Gastroesophageal sphincter (tissue), 4 donors: ENCODE data around the gene PMEL. TPM values are rescaled to one million over a fixed set of nuclear protein-coding genes. Genes with fewer than 3 reads are reported as not detected.

ENCODE experiments used
- ATAC-seq: fragments of 150-250 bp; one replicate; pipeline ENCODE4 v1.9.1; 2016; ENCODE audit warnings: mild to moderate bottlenecking, moderate library complexity
- H3K27ac ChIP-seq, 4 donors: fragments of 200-600 bp; sonication (generic) in 3 of 4; 1 replicate in 3 of 4; 2 replicates in 1 of 4; pipeline ENCODE4 v1.5.1; 2016 to 2019
- H3K27me3 ChIP-seq: fragments of 200-600 bp; sonication (generic); one replicate; pipeline ENCODE4 v1.5.1; 2019
- H3K36me3 ChIP-seq, 2 donors: fragments of 200-600 bp; sonication (generic); one replicate each; pipeline ENCODE4 v1.5.1; 2019; ENCODE audit warnings: control low read depth in 1 of 2
- H3K4me1 ChIP-seq, 3 donors: fragments of 200-600 bp; sonication (generic); 1 replicate in 2 of 3; 2 replicates in 1 of 3; pipeline ENCODE4 v1.5.1; 2016 to 2019; ENCODE audit warnings: control low read depth in 2 of 3
- H3K4me3 ChIP-seq, 2 donors: fragments of 200-600 bp; sonication (generic); one replicate each; pipeline ENCODE4 v1.5.1; 2019; ENCODE audit warnings: mild to moderate bottlenecking in 1 of 2, moderate library complexity in 1 of 2
- H3K9me3 ChIP-seq, 3 donors: fragments of 200-600 bp; sonication (generic); one replicate each; pipeline ENCODE4 v1.5.1; 2017 to 2019; ENCODE audit warnings: control low read depth in 2 of 3
- EP300 ChIP-seq: sonication (generic); formaldehyde crosslinking; IDR thresholded peaks from one replicate; pipeline ENCODE4 v1.6.1; 2017; ENCODE audit warnings: antibody characterized with exemption, mild to moderate bottlenecking
- POLR2A ChIP-seq, 2 donors: fragments of 450-650 bp; IDR thresholded peaks; one replicate each; pipeline ENCODE4 v1.6.1; 2017; ENCODE audit warnings: antibody characterized with exemption in 2 of 2, mild to moderate bottlenecking in 2 of 2, moderate library complexity in 1 of 2
- POLR2AphosphoS5 ChIP-seq: sonication (generic); formaldehyde crosslinking; IDR thresholded peaks from one replicate; pipeline ENCODE4 v1.6.1; 2017; ENCODE audit warnings: antibody characterized with exemption
- WGBS, 2 donors: methylation state at CpG; one replicate each; pipeline ENCODE4 v1.1.5; 2018; ENCODE audit warnings: low coverage in 1 of 2; 5-methylcytosine and 5-hydroxymethylcytosine counted together
- total RNA-seq, 4 donors: library from RNA; depleted of rRNA; stranded (reverse); fragments of >200 nt; gene quantifications; one replicate each; pipeline ENCODE4 v1.1.0, GENCODE V29; 2016
- TF ChIP-seq, protein P1 (sequence below), 4 experiments: fragments of 200-600 bp in 2 of 4; fragments of 450-650 bp in 2 of 4; sonication (generic) in 1 of 4; IDR thresholded peaks; one replicate each; pipeline ENCODE4 v1.5.1; 2017 to 2019; ENCODE audit warnings: antibody characterized with exemption in 4 of 4, mild to moderate bottlenecking in 2 of 4, moderate library complexity in 2 of 4

The PMEL gene
- total RNA-seq, 4 donors from 2014 or later = 0.20 to 4.7 (median 0.67) TPM; not detected in 1

DNA sequence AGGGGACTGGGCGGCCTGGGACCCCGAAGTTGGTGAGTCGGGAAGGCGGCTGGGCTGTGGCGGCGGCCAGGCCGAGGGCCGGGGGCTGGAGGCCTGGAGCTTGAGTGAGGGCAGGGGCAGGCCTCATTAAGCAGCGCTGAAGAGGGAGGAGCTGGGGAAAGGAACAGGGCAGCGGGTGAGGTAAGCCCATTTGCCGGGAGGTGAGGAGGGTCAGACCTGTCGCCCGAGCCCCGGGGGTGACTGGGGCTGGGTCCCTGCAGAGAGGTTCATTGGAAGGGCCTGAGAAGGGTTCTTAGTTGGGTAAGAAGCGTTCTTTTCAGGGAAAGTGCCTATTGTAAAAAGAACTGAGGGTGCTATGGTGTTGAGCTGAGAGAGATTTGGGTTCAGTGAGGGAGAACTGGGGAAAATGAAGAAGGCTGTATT is 8.5 kb upstream of the PMEL start:
- Histone ChIP-seq H3K4me3 (peak overlapping the region; percentile 94 to 99), H3K36me3 (peaks cover 0 to 23% of the 10 kb centered on the region in 2 donors), H3K27ac (peak overlapping the region; percentile 97 to 99 (median 97)), H3K27me3 (no peaks in the 10 kb centered on the region), H3K4me1 (peaks cover 3 to 71% (median 18%) of the 10 kb centered on the region in 3 donors), H3K9me3 (no peaks in the 10 kb centered on the region)
- ATAC-seq = no peak
- 0% methylated on average over 4 to 6 of the region's 15 CpGs for WGBS, 2 donors
- TF ChIP-seq POLR2AphosphoS5 (no peak), EP300 (no peak), POLR2A (IDR thresholded peaks at IDR 0.05) (no peak)
- TF ChIP-seq, protein P1, sequence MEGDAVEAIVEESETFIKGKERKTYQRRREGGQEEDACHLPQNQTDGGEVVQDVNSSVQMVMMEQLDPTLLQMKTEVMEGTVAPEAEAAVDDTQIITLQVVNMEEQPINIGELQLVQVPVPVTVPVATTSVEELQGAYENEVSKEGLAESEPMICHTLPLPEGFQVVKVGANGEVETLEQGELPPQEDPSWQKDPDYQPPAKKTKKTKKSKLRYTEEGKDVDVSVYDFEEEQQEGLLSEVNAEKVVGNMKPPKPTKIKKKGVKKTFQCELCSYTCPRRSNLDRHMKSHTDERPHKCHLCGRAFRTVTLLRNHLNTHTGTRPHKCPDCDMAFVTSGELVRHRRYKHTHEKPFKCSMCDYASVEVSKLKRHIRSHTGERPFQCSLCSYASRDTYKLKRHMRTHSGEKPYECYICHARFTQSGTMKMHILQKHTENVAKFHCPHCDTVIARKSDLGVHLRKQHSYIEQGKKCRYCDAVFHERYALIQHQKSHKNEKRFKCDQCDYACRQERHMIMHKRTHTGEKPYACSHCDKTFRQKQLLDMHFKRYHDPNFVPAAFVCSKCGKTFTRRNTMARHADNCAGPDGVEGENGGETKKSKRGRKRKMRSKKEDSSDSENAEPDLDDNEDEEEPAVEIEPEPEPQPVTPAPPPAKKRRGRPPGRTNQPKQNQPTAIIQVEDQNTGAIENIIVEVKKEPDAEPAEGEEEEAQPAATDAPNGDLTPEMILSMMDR (IDR thresholded peaks at IDR 0.05) = no peak

DNA sequence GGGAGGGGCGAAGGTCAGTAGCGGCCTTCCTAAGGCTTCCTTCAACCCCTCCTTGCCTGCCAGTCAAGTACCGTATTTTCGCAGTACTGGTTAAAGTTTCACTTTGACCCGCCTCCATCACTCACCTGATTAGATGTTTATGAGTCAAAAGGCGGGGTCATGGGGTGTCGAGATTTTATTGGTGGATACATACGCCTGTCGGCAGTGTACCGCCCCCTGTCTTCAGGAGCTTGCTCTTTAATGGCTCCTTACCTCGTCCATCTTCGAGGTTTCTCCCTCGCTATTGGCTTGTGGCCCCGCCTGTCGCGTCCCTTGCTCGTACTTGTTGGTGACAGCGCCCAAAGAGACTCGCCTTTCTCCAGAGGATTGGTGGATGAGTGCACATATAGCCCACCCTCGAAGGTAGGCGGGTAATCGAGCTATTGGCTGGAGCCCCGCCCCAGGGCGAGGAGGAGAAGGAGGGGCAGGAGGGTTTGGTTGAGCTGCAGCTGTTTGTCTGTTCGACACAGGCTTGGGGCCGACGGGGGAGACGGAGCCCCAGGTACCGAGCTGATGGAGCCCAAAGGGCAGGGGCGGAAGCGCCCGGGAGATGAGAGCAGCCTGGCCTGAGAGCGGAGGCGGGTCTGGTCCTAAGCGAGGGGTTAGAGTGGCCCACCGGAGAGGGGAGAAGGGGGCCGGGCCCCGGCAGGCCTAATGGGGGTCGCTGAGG is 7.9 kb upstream of the PMEL start, which contains the start of gene RAB5B:
TSS of gene RAB5B (plus strand) at position 480 of the 709 bp plus-strand sequence. CDS start 12,883 bp downstream, outside the sequence.
- no peaks in the 10 kb centered on the region for H3K27me3 ChIP-seq
- peak; percentile 95 for ATAC-seq
- peaks cover 0 to 28% of the 10 kb centered on the region in 2 donors for H3K36me3 ChIP-seq
- 0% methylated on average over 13 to 14 of the region's 39 CpGs for WGBS, 2 donors
- H3K4me3 ChIP-seq = peak within 1 kb of the TSS; percentile 94 to 99
- TF ChIP-seq POLR2A (IDR thresholded peaks at IDR 0.05) (peak; percentile 94 to 96), EP300 (no peak), POLR2AphosphoS5 (peak; percentile 91)
- TF ChIP-seq, protein P1 (IDR thresholded peaks at IDR 0.05) = peak in 1 of 4 experiments; percentile 36
- H3K9me3 ChIP-seq = no peaks in the 10 kb centered on the region
- H3K4me1 ChIP-seq = peaks cover 3 to 71% (median 18%) of the 10 kb centered on the region in 3 donors
- peak within 1 kb of the TSS; percentile 97 to 99 (median 97) for H3K27ac ChIP-seq

DNA sequence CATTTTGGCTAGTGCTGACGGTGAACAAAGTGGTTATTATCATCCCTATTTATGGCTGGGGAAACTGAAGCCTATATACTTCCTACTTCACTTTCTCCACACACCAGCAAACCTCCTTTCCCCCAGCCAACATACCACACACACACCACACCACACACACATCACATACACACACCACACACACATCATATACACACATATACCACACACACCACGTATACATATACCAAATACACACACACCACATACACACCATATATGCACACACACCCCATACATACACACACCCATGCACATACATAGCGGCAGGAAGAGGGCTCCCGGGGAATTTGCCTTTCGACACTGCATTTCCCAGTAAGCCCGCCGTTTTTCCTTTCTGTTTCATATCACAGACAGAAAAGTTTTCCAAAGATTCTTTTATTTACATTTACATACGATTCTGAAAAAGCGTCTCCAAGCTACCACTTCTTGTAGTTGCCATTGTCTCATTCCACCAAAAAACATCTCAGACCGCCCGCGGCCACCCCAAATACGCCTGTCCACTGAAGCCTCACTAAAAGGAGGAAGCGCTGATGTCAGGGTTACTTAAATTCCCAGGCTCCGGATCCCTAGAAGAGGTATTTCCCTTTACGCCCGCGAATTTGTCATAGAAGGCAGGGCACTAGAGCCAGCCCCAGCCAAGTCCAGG is 7.2 kb upstream of the PMEL start:
- no peaks in the 10 kb centered on the region for H3K27me3 ChIP-seq
- peak overlapping the region; percentile 58 to 75 for H3K4me3 ChIP-seq
- TF ChIP-seq POLR2A (IDR thresholded peaks at IDR 0.05) (peak; percentile 79 to 83), POLR2AphosphoS5 (peak; percentile 90)
- TF ChIP-seq, protein P1 (IDR thresholded peaks at IDR 0.05) = no peak
- no peak for ATAC-seq
- H3K27ac ChIP-seq = peak overlapping the region; percentile 90 to 95 (median 94)
- H3K4me1 ChIP-seq = peaks cover 3 to 69% (median 18%) of the 10 kb centered on the region in 3 donors
- no peaks in the 10 kb centered on the region for H3K9me3 ChIP-seq
- WGBS, 2 donors = 0 to 1% methylated on average over 9 to 13 of the region's 18 CpGs
- H3K36me3 ChIP-seq = peaks cover 0 to 35% of the 10 kb centered on the region in 2 donors

DNA sequence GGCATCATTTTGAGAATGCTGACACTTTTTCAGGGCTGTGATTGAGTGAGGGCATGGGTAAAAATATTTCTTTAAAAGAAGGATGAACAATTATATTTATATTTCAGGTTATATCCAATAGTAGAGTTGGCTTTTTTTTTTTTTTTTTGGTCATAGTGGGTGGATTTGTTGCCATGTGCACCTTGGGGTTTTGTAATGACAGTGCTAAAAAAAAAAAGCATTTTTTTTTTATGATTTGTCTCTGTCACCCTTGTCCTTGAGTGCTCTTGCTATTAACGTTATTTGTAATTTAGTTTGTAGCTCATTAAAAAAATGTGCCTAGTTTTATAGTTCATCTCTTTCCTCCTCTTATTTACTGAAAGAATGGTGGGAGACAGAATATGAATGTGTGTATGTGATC is 6.6 kb upstream of the PMEL start:
- Histone ChIP-seq H3K36me3 (peaks cover 0 to 36% of the 10 kb centered on the region in 2 donors), H3K4me1 (peaks cover 3 to 69% (median 18%) of the 10 kb centered on the region in 3 donors), H3K27me3 (no peaks in the 10 kb centered on the region), H3K27ac (peak overlapping the region; percentile 90 to 95 (median 94)), H3K4me3 (peak overlapping the region; percentile 58 to 75), H3K9me3 (no peaks in the 10 kb centered on the region)
- 0 to 24% methylated on average over 1 of the region's 1 CpG for whole genome bisulfite sequencing, 2 donors
- no peak for ATAC-seq
- TF ChIP-seq POLR2AphosphoS5 = no peak
- no peak for TF ChIP-seq POLR2A (IDR thresholded peaks at IDR 0.05)
- TF ChIP-seq EP300 = no peak
- TF ChIP-seq, protein P1 (IDR thresholded peaks at IDR 0.05) = no peak
